SU-DHL-6 (cell line): ENCODE data around the gene DHRS11.

Experiments used
- EZH2phosphoT487 ChIP-seq: fragments of 200-600 bp; sonication (generic), shearing (Covaris generic); conservative IDR thresholded peaks from 2 replicates; pipeline ENCODE4 v1.6.1; 2018; ENCODE audit warnings: mild to moderate bottlenecking, antibody characterized with exemption, low read length, moderate library complexity, mixed read lengths
- TF ChIP-seq, protein P1 (sequence below): fragments of 200-600 bp; sonication (generic); IDR thresholded peaks from one replicate; pipeline ENCODE4 v1.5.1; 2017; ENCODE audit warnings: antibody characterized with exemption, mild to moderate bottlenecking, low read length, moderate library complexity; ENCODE audit not compliant: insufficient read depth, poor library complexity, severe bottlenecking

GRCh38 chr17:36546418-36547093 is 45.1 kb upstream of the DHRS11 start:
- TF ChIP-seq, protein P1, sequence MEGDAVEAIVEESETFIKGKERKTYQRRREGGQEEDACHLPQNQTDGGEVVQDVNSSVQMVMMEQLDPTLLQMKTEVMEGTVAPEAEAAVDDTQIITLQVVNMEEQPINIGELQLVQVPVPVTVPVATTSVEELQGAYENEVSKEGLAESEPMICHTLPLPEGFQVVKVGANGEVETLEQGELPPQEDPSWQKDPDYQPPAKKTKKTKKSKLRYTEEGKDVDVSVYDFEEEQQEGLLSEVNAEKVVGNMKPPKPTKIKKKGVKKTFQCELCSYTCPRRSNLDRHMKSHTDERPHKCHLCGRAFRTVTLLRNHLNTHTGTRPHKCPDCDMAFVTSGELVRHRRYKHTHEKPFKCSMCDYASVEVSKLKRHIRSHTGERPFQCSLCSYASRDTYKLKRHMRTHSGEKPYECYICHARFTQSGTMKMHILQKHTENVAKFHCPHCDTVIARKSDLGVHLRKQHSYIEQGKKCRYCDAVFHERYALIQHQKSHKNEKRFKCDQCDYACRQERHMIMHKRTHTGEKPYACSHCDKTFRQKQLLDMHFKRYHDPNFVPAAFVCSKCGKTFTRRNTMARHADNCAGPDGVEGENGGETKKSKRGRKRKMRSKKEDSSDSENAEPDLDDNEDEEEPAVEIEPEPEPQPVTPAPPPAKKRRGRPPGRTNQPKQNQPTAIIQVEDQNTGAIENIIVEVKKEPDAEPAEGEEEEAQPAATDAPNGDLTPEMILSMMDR, result no peak
- TF ChIP-seq EZH2phosphoT487, result no peak
